ENCODE measurements around the gene C2CD2. TPM values are rescaled to one million over a fixed set of nuclear protein-coding genes. Genes with fewer than 3 reads are reported as not detected.

Gene C2CD2
- total and polyA plus RNA-seq, 3 donors from 2014 or later = 8.6 to 17.4 (median 13.2) TPM

DNA sequence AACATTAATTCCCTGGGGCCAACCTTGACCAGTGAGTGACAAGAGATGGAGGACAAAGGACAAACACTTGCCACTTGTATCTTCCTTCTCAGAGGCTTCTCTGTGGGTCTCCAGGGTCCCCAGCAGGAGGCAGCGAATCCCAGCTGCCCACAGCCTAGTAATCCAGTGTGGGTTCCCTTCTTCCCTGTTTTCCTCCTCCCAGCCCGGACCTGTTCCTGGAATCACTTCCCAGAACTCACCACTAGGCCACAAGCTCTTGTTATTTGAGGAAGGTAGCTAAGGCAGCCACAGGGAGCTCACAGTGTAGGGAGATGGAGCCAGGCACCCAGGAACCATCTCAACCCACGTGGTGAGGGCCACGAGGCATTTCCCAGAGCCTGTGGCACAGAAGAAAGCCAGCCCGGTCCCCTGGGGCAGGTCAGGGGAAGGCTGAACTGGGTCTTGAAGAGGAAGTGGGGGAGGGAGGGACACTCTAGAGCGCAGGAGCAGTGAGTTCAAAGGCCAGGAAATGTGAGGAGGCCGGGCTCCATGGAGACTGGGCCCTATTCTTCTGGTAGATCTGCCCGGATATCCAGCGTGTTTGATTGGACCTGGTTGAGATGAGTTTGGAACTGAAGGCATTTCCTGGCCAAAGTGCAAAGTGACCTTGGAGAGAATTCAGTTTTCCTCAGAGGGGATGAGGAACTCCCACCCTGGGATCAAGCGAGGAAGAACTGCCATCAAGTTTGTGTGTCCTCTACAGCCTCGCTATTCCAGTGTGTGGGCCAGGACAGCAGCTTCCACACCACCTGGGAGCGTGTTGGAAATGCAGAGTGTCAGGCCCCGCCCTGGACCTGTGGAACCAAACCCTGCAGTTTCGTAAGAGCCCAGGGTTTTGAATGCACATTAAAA is 20.3 kb upstream of the C2CD2 start:
- 70 to 86% methylated on average over 13 to 14 of the region's 14 CpGs for WGBS, 2 donors
- Histone ChIP-seq H3K27ac (no peak overlapping the region), H3K27me3 (no peaks in the 10 kb centered on the region), H3K9me3 (no peaks in the 10 kb centered on the region), H3K4me1 (no peaks in the 10 kb centered on the region), H3K36me3 (ENCODE audit: low read depth, missing control alignments) (no peaks in the 10 kb centered on the region), H3K4me3 (no peak overlapping the region)
- TF ChIP-seq, protein P1, sequence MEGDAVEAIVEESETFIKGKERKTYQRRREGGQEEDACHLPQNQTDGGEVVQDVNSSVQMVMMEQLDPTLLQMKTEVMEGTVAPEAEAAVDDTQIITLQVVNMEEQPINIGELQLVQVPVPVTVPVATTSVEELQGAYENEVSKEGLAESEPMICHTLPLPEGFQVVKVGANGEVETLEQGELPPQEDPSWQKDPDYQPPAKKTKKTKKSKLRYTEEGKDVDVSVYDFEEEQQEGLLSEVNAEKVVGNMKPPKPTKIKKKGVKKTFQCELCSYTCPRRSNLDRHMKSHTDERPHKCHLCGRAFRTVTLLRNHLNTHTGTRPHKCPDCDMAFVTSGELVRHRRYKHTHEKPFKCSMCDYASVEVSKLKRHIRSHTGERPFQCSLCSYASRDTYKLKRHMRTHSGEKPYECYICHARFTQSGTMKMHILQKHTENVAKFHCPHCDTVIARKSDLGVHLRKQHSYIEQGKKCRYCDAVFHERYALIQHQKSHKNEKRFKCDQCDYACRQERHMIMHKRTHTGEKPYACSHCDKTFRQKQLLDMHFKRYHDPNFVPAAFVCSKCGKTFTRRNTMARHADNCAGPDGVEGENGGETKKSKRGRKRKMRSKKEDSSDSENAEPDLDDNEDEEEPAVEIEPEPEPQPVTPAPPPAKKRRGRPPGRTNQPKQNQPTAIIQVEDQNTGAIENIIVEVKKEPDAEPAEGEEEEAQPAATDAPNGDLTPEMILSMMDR (IDR thresholded peaks at IDR 0.05) = no peak
- no peak for TF ChIP-seq POLR2A (IDR thresholded peaks at IDR 0.05)
- intact Hi-C loops (cut with DNase I; ENCODE audit: low total_unique reads) = no loop called here
- no peak for DNase-seq

DNA sequence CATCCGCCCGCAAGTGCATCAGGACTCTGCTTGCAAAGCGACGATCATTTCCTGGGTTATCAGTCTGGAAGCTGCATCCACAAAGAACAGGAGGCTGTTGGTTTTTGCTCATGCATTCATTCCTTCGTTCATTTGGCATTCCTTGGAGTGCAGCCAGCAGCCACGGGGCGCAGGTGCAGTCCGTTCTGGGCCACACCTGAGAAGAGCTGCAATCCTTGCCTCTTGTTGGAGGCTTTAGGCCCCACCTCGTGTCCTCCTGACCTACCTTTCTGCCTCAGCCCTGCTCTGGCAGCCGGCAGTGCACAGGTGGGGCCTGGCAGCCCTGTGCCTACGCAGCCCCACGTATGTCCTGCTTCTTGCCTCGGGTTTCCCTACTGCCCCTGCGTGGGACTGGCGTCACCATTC is 19.6 kb upstream of the C2CD2 start:
- TF ChIP-seq, protein P1 (IDR thresholded peaks at IDR 0.05) = no peak
- no peak for TF ChIP-seq POLR2A (IDR thresholded peaks at IDR 0.05)

DNA sequence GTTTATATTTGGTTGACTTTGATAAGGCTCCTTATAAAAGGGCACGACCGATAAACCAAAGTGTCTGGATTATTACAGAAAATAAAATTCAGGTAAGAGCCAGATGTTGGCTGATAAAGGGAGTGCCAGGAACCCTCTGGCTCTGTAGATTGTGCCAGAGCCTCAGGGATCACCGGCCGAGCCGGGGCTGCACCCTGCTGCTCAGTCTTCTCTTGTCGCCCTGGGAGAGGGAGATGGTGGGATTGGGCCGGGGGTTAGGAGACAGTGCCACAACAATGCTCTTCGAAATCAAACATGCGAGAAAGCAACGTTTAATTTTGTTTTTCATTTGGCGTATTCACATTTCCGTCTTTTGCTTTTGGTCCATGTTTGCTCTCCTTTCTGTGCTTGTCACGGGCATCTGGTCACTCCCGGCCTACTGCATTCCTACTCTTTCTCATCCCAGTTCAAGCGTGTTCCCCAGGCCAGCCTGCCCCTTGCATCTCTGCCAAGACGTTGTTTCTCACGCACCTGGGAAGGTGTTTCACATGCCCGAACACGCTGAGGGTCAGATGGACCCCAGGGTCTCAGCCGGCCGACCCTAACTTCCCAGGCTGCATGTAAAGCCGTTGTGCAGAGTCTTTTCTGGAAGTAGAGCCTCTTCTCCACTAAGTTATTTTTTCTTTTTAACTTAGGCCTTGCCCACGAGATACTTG is 18.8 kb upstream of the C2CD2 start:
- H3K27ac ChIP-seq = no peak overlapping the region
- no peak overlapping the region for H3K4me3 ChIP-seq
- no peaks in the 10 kb centered on the region for H3K36me3 ChIP-seq (ENCODE audit: low read depth, missing control alignments)
- whole genome bisulfite sequencing, 2 donors = 94% methylated on average over 23 of the region's 23 CpGs
- H3K27me3 ChIP-seq = no peaks in the 10 kb centered on the region
- TF ChIP-seq, protein P1 (IDR thresholded peaks at IDR 0.05) = no peak
- TF ChIP-seq POLR2A (IDR thresholded peaks at IDR 0.05) = no peak
- no peak for DNase-seq
- no peaks in the 10 kb centered on the region for H3K4me1 ChIP-seq
- intact Hi-C loops (cut with DNase I; ENCODE audit: low total_unique reads) = no loop called here
- H3K9me3 ChIP-seq = no peaks in the 10 kb centered on the region

More for the DNA sequence above, 19.6 kb upstream of the C2CD2 start:
- Histone ChIP-seq H3K9me3 (no peaks in the 10 kb centered on the region), H3K4me3 (no peak overlapping the region), H3K27ac (no peak overlapping the region), H3K36me3 (ENCODE audit: low read depth, missing control alignments) (no peaks in the 10 kb centered on the region), H3K4me1 (no peaks in the 10 kb centered on the region), H3K27me3 (no peaks in the 10 kb centered on the region)
- DNase-seq = no peak
- intact Hi-C loops (cut with DNase I; ENCODE audit: low total_unique reads) = no loop called here
- 93% methylated on average over 15 of the region's 15 CpGs for WGBS, 2 donors

DNA sequence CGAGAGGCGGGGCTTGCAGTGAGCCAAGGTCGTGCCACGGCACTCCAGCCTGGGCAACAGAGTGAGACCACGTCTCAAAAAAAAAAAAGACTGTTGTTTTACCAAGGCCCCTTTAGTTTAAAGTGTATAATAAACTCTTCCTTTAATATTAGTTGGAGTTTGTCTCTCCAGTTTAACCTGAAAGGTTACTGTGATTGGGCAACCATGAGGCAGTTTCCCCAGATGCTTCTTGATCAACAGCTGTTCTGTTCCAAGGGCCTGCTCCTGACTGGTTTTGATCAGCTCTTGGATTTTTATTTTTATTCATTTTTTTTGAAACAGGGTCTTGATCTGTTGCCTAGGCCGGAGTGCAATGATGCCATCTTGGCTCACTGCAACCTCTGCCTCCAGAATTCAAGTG is 18.1 kb upstream of the C2CD2 start:
- 92 to 94% methylated on average over 6 of the region's 6 CpGs for WGBS, 2 donors
- Histone ChIP-seq H3K4me3 (no peak overlapping the region), H3K27ac (no peak overlapping the region), H3K36me3 (ENCODE audit: low read depth, missing control alignments) (no peaks in the 10 kb centered on the region), H3K4me1 (no peaks in the 10 kb centered on the region), H3K27me3 (no peaks in the 10 kb centered on the region), H3K9me3 (no peaks in the 10 kb centered on the region)
- no peak for DNase-seq
- intact Hi-C loops (cut with DNase I; ENCODE audit: low total_unique reads) = no loop called here
- TF ChIP-seq, protein P1 (IDR thresholded peaks at IDR 0.05) = no peak
- TF ChIP-seq POLR2A (IDR thresholded peaks at IDR 0.05) = no peak
